HS-27A (cell line): Measurements from ENCODE around the gene ETV5.

ENCODE experiments used
- DNase-seq: peaks from one replicate; pipeline ENCODE4 v3.0.0-alpha.2; 2012; ENCODE audit warnings: low read depth, missing footprints

ETV5 gene

DNA sequence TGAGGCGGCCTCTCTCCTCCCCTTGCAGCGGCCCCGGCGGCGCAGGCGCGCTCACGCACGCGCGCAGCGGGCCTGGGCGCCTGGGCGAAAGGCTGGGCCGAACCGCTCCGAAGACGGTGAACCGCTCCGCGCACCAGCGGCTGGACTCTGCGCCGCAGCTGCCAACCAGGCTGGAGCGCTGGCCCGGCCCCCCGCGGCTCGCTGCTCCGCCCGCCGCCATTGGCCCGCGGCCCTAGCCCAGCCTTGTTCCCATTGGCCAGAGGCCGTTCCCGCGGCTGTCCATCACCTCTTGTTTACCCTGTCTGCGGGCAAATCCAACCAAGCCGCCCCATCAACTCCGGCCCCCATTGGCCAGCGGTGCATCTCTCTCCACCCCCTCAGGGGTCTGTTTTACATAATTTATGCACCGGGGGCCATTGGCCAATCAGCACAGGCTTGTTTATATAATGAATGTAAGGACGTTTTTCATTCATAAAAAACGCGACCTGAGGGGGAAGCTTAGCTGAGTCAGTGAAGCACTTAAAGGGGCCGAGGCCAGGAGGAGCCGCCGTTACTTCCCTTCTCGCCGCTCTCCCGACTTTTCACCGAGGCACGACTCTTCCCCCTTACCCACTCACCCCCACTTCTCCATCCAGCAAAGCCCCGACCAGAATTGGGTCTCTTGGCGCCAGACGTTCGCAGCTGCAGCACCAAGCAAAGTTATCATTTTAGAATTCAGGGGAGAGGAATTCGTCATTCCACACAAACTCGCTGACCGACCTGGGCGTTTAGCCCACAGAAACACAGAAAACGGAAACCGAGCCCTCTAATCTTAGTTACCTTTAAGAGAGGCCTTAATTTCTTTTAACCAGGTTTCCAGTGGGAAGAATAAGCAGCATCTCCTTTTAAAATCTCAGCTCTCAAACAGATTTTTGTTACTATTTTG is at the start of gene ETV5:
ETV5 (minus strand) TSS at position 149 of the 925 bp plus-strand sequence. CDS start 3,221 bp downstream, outside the sequence.
- peak; percentile 96 for DNase-seq

DNA sequence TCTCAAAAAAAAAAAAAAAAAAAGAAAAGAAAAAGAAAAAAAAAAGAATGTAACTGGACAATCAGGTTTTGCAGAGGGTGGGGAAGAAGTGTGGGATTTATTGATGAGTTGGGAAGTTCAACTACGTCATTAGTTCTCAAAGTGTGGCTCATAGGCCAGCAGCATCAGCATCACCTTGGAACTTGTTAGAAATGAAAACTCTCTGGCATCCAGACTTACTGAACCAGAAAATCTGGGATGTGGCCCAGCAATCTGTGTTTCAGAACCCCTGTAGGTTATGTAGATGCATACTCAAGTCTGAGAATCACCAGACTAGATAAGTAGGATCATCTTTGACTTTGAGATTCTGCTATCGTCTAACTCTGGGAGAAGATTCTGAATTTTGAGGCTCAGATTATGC is 45.8 kb upstream of the ETV5 start:
- DNase-seq, result no peak

DNA sequence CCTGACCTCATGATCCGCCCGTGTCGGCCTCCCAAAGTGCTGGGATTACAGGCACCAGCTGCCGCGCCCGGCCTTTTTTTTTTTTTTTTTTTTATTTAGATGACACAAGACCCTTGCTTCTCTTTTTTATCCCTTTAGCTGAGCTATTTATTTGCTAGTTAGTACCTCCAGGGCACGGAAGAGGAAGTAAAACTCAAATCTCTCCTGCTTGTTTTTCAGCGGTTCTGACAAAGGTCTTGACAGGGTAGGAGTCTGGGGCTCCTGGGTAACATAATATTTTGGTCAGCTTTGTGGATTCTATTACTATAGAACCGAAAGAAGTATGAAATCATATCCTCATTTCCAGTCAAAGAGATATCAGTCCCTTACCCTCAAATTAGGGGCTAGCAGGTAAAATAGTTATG is 44.0 kb upstream of the ETV5 start:
- no peak for DNase-seq

DNA sequence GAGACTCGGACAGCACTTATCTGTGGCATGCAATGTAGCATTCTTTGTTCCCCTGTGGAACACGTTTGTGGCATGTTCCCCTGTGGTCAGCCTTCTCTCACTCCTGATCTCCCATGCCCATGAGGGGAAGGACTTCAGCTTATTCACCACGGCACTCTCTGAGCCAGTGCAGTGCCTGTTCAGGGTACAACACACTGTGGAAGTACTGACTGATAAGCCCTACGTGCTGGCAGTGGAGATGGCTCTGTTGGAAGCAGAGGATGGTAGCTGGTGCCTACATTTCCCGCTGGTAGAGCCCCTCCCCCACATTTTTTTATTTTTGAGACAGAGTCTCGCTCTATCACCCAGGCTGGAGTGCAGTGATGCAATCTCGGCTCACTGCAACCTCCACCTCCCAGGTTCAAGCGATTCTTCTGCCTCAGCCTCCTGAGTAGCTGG is 43.5 kb upstream of the ETV5 start:
- DNase-seq, result no peak

DNA sequence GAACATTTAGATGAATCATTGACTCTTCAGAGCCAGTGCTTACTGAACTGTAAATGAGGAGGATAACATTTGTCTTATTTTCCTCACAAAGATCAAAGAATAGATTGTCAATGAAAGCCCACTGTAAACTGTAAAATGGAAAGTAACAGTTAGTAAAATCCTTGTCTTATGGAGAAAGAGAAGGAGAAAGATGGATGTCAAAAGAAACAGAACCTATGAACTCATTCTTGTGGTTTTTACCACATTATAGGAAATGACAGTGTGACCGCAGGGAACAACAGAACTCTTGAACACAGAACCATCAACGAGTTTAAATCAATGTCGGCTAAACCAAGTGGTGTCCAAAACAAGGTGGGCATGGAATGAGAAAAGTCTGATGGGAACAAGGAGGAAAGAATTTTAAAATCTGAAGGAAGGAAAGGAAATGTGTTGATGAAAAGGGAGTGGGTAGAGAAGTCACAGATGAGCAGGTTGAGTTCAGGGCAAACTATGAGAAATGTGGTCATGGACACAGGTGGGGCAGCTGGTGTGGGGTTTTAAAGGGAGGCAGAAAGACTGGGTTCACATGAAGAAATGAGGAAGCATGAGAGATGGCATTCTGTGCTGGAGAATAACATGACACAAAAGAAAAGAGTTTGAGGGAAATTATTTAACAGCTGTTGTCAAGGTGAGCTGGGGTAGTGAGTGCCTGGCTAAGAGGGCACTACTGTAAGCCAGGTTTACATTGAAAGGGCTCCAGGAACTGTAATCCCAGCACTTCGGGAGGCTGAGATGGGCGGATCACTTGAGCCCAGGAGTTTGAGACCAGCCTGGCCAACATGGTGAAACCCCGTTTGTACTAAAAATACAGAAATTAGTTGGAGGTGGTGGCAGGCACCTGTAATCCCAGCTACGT is 42.4 kb upstream of the ETV5 start:
- DNase-seq, result no peak

DNA sequence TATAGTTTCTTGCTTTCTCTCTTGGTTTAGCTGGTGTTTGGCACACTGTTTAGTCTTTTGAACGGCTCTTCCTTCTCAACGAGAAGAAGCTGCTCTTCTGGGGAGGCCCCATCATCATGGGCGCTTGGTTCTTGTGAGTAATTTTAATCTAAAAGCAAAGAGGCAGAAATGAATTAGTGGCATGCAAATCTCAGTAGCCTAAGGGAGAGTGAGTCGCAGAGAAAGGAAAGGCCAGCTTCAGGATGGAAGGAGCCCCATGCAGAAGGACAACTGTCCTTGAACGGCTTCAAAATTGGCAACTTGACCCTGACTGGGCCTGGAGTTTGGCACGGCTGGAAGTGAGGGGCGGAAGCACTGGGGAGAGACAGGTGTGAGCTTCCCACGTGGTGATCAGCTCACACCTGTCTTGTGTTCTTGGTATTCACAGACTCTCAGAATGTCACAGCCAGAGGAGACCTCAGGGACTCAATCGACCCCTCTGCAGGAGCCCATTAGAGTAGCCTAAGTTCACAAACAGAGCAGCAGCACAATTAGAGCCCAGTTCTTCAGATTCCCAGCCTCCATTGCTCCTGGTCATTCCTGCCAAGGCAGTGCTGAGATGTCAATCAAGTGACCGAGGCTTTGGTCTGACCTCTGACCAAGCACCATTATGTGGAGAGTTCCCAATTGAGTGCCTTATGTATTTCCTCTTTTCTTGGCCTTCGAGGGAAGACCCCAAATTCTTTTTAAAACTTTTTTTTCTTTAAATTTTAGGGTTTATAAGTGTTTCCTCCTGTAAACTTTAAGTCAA is 41.3 kb upstream of the ETV5 start:
- DNase-seq, result no peak

DNA sequence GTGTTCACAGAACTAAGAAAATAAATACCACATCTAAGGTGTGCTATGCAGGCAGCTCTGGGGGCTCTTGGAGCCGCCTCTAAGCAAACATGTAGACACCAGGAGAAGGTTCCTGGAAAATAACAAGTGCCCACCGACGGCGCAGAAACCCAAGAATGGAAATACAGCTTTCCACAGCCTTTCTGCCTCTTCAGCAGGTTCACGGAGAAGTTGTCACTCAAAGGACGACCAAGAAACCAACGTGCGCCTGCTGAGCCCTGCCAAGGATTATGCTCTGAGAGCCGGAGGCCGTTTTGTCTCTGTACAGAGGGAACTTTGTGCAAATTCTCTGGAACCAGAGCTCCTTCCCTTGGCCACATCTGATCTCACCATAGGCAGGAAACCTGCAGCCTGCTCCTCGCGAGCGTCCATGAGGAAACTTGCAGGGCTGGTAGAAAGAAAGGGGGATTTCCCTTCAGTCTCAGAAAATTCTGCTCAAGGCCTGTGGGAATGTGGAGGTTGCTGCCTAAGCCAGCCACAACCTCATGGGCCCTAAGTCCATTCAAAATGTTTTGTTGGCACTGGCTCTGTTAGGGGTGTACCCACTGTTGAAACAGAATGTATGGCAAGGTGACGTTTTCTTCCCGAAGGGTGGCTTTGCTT is 40.6 kb upstream of the ETV5 start:
- no peak for DNase-seq

DNA sequence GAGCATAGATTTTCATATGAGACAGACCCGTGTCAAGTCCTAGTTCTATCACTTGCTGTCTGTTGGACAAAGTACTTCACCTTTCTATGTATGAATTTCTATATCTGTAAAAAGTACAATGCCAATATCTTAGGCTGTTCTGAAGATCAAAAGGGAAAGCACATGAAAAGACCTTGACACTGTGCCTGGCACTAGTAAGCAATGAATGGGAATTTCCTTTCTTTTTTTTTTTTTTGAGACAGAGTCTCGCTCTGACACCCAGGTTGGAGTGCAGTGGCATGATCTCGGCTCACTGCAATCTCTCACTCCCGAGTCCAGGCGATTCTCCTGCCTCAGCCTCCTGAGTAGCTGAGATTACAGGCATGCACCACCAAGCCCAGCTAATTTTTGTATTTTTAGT is 35.4 kb upstream of the ETV5 start:
- no peak for DNase-seq

DNA sequence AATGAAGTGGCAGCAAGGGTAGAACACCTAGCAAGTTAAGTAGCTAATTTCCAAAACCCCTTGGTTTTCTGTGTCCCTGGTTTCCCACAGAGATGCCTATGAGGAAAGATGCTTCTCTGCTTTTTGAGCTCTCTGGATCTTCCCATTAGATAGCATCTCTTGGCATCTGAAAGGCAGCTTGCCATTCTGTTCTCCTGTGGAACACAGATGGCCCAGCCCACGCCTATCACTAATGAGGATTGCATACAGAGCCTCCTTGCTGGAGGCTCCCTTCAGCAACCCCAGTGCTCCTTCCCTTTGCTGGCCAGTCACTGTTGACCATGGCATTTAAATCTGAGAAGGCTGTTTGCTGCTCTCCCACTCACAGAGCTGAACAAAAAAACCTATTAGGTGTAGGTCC is 34.4 kb upstream of the ETV5 start:
- DNase-seq, result no peak

DNA sequence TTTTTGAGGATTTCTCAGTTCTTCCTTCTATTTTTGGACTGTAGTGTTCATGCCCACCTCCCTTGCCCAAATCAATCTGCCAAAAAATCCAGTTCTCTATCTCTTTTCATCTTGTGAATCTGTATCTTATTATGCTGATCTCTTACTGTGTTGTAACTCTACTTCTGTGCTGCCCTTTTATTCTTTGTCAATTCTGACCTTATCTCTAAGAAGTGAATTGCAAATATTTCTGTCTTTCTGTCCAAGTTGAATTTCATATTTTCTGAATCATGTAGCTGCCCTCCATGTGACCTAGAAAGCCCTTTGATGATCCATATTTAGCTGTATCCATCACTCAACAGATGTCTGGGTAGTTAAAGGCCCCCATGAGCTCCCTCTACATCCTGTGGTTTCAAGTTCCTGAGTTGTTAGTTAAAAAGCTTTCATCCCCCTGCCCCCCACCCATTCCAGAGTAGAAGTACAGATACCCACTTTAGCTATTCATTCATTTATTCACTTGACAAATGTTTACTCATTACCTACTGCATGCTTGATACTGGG is 33.6 kb upstream of the ETV5 start:
- no peak for DNase-seq

DNA sequence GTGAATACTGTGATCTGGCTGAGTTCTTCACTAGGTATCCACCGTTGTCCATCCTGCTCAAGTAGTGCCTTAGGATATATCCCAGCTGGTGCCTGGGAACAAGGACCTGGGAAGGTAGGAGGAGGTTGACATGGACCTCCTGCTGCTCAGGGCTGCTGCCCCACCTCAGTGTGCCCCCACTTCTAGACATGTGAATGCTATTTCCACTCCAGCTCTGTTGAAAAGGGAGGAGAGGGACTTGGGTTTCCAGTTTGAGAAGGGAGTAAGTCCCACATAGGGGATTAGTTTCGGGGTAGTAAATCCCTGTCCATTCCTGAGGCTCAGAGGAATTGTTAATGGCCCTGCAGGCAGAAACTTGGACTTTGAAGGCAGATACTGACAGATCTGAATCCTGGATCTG is 32.9 kb upstream of the ETV5 start:
- no peak for DNase-seq

DNA sequence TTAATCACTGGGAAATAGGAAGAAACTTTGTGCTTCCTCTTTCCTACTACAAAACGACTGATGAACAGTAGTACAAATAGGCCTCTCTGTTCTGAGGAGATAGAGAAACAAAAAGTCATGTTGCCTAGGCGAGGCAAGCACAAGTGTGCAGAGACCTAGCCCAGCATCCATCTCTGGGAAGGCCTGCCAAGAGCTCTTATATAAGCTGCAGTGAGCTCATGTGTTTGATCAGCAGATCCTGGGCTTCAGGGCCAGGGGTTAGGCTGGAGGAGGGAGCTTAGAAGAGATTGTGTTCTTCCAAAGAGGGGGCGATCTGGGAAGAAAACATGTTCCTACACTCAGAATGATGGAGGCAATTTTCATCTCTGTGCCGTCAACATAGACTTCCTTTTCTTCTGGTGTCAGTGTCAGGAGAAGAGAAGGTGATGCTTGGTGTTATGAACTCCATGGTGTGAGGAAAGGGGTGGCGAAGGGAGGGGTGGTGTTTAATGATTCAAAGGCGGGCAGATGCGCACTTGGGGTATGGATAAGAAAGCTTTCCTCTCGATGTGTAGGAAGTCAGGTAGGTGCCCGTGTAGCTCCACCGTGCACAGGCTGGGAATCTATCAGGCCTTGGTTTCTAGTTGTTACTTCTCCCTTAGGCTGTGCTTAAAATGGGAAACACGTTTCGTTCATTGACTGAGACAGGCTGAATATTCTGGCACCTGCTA is 29.5 kb upstream of the ETV5 start:
- DNase-seq, result no peak

DNA sequence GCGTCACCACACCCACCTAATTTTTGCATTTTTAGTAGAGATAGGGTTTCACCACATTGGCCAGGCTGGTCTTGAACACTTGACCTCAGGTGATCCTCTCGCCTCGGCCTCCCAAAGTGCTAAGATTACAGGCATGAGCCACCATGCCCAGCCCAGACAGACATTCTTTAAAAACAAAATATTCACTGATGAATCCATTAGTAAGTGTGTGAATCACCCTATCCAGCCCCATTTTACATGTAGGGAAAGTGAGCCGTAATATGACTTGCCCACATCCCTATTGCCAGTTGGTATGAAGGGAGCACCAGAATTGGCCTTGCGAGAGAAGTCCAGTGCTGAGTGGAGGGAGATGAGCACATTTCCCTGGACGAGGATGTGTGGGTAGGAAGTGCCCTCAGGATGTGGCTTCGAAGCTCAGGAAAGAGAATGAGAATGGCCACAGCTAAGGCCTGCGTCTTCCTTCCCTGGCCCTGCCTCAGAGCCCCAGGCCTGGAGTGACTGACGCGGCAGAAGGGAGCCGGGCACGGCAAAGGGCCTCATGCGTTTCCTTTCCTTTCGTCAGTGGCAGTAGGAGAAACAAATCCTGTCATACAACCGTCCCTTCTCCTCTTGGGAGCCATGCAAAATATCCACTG is 28.3 kb upstream of the ETV5 start:
- DNase-seq, result no peak

DNA sequence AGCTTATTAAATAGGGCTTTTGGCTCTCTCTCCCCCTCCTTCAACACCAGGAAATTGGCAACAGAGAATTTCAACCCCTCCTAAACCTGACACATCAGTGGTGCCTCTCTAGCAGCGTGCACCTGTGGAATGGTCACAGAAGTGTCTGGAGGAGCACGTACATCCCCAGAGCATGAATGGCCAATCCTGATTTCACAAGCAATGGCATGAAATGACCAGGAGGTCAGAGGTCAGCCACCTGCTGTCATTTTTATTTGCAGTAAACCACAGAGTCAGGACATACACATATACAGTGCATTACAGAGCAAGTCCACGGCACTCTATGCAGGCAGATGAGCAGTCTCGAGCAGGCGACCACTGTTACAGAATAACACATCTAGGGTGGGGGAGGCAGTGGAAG is 25.1 kb upstream of the ETV5 start:
- no peak for DNase-seq

DNA sequence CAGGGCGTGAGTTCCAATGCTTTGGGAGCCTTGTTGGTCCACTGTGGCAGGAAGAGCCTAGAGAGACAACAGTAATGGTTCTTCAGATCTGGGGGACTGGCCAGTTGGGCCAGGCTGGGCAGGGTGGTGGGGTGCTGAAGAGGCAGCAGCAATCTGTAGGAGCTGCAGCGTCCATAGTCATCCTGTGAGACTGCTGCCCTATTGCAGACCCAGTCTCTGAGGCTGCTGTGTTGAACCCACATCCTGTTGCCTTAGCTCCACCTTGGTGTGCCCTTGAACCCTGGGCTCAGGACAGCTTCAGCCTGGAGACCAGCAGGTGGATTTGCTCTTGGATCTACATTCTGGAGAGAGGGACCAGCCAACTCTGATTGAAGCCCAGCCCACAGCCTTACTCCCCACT is 23.6 kb upstream of the ETV5 start:
- DNase-seq, result no peak

DNA sequence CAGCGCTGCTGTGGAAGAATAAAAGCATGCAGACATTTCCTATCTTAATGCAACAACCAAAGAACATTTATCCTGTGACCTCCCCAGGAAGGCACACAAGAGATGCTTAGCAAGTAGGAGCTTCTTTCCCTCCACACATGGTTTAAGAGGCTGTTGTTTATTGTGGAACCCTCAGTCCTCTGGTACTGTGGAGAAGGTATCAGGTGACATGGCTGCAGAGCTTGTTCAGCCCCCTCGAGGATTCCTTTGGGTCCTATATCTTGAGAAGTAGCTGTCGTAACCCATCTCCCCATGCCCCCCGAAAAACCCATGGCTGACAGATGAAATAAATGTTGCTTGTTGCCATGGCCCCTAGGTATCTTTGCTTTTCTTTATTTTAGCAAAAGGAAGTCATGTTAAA is 20.3 kb upstream of the ETV5 start:
- no peak for DNase-seq

DNA sequence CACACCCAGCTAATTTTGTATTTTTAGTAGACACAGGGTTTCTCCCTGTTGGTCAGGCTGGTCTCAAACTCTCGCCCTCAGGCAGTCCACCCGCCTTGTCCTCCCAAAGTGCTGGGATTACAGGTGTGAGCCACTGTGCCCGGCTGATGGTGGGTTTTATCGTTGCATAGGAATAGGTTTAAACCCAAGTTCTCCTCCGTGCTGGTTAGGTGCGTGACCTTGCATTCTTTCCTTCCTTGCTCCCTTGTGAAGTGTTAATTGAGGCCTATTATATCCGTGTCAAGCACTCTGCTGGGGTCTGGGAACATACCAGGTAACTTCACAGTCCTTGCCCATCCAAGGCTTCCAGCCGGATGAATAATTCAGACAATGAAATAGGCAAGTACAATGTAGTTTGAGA is 19.3 kb upstream of the ETV5 start:
- no peak for DNase-seq

DNA sequence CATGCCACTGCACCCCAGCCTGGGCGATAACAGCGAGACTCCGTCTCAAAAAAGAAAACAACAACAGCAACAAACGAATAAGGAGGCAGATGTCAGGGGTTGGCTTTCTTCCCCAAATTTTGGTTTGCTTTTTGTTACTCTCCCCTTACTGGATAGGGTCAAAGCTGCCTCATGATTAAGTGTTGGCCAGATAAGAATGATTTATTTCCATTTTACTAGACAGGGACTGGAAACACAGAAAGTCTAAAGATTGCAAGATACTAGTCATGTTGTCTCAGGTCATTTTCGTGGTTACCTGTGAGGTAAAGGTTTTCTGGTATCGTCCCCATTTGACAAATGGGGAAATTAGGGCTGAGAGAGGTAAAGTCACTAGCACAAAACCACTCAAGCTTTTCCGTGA is 18.6 kb upstream of the ETV5 start:
- no peak for DNase-seq

DNA sequence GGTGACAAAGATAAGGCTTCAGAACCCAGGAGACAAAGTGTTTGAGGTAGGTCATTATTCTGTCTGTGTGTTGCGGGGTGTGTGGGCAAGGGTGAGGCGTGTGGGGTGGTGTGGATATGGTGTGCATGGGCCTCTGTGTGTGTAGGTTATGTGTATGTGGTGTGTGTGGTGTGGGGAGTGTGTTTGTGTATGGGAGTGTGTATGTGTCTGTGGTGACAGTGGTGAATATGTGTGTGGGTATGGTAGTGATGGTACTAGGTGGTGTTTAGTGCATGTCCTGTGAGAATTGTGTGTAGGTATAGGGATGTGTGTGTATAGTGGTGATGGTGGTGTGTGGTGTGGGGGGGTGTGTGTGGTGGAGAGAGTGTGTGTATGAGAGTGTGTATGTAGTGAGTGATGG is 16.2 kb upstream of the ETV5 start:
- DNase-seq, result no peak

DNA sequence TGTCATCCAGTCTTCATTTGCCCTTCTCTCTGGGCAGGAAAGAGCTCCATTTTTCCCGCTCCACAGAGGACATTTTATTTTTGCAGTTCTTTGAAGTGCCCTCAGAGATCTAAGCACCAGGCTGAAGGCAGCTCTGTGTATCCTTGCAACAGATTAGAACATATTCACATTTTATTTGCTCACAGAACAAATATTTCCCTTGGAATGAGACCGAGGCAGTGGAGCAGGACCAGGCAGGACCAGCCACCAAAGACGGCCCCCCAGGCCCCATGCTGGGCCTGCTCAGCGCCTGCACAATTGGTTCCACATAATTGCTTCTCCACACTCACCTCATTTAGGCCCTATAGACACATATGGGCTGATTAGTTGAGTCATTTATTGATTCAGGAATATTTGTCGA is 15.7 kb upstream of the ETV5 start:
- DNase-seq, result no peak
